ENCODE measurements around the gene SERINC4. TPM values are rescaled to one million over a fixed set of nuclear protein-coding genes. Genes with fewer than 3 reads are reported as not detected.

SERINC4 gene
- total and polyA plus RNA-seq, 9 of the 15 experiments (the other 6 are each of a cell fraction or from before 2014, with no cell fraction given) = 0.14 to 0.86 (median 0.18) TPM; not detected in 2

- TF ChIP-seq, protein P1, sequence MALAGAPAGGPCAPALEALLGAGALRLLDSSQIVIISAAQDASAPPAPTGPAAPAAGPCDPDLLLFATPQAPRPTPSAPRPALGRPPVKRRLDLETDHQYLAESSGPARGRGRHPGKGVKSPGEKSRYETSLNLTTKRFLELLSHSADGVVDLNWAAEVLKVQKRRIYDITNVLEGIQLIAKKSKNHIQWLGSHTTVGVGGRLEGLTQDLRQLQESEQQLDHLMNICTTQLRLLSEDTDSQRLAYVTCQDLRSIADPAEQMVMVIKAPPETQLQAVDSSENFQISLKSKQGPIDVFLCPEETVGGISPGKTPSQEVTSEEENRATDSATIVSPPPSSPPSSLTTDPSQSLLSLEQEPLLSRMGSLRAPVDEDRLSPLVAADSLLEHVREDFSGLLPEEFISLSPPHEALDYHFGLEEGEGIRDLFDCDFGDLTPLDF (CRISPR knock-in tag; IDR thresholded peaks at IDR 0.05) = no peak
- TF ChIP-seq PHTF2 (CRISPR knock-in tag; IDR thresholded peaks at IDR 0.05) (0 out of 2 replicates have a peak, but pooled peaks have one; percentile 26), MITF (IDR thresholded peaks at IDR 0.05) (no peak), NEUROD1 (IDR thresholded peaks at IDR 0.05; ENCODE audit: borderline replicate concordance, low read depth, low read length, partially characterized antibody) (peak; percentile 10), MTF1 (CRISPR knock-in tag; IDR thresholded peaks at IDR 0.05; ENCODE audit: borderline replicate concordance) (no peak), ARNT (IDR thresholded peaks at IDR 0.05) (0 out of 4 replicates have a peak, but pooled peaks of 1 of the 2 experiments have one; percentile 21), BHLHE40 (IDR thresholded peaks at IDR 0.05; ENCODE audit: low read length) (peak; percentile 20; the same call in 1 of the 2 replicates), FOXP1 (CRISPR knock-in tag; IDR thresholded peaks at IDR 0.05) (0 out of 2 replicates have a peak, but pooled peaks have one; percentile 49), MXI1 (IDR thresholded peaks at IDR 0.05; ENCODE audit: low read depth, low read length) (peak; percentile 93), OTX1 (CRISPR knock-in tag; IDR thresholded peaks at IDR 0.05) (peak; percentile 41; the same call in 1 of the 2 replicates), VEZF1 (CRISPR knock-in tag; IDR thresholded peaks at IDR 0.05) (peak; percentile 68), GMEB1 (CRISPR knock-in tag; IDR thresholded peaks at IDR 0.05) (peak; percentile 11; the same call in 1 of the 2 replicates), NONO (IDR thresholded peaks at IDR 0.05; ENCODE audit: low read depth in 2 of 2, low read length in 1 of 2) (peak in 1 of 2 experiments; percentile 54; a peak in 1 of 4 replicates), AFF1 (IDR thresholded peaks at IDR 0.05; ENCODE audit: low read depth in 1 of 2, partially characterized antibody in 2 of 2) (peak; percentile 13 to 47), CC2D1A (IDR thresholded peaks at IDR 0.05) (0 out of 2 replicates have a peak, but pooled peaks have one; percentile 48), DNMT1 (IDR thresholded peaks at IDR 0.05) (peak; percentile 100), HDGF (IDR thresholded peaks at IDR 0.05) (peak; percentile 72)
These were observed 494 bp upstream of the SERINC4 start, which contains the start of gene HYPK (continued) for GRCh38 chr15:43800286-43801141.
